Mucosa of gallbladder (tissue), 1 donor: Measurements from ENCODE around the gene PARM1. TPM values are rescaled to one million over a fixed set of nuclear protein-coding genes. Genes with fewer than 3 reads are reported as not detected.

Experiments used
- DNase-seq: peaks from one replicate; pipeline ENCODE4 v3.0.0-alpha.2; 2020; ENCODE audit warnings: low spot score
- total RNA-seq: library from RNA; stranded (reverse); gene quantifications from one replicate; pipeline ENCODE4 v1.2.1, GENCODE V29; 2021
- donor health status: DM: no; HTN: no; CAD: no.

Gene PARM1
- total RNA-seq, 1 donor from 2014 or later: 92.3 TPM

- no peak for DNase-seq
Measured at GRCh38 chr4:74942251-74942917, 9.5 kb downstream of the PARM1 start.

- no peak for DNase-seq
Measured at GRCh38 chr4:74942918-74943253, 10.0 kb downstream of the PARM1 start.

- peak; percentile 49 for DNase-seq
Measured at GRCh38 chr4:74944354-74944793, 11.5 kb downstream of the PARM1 start.

GRCh38 chr4:74946196-74946595, 13.3 kb downstream of the PARM1 start:
- DNase-seq: no peak

GRCh38 chr4:74947798-74948197, 14.9 kb downstream of the PARM1 start:
- peak; percentile 31 for DNase-seq

GRCh38 chr4:74948236-74948635, 15.3 kb downstream of the PARM1 start:
- DNase-seq: no peak

GRCh38 chr4:74950200-74950599, 17.3 kb downstream of the PARM1 start:
- DNase-seq: no peak

GRCh38 chr4:74950882-74951281, 18.0 kb downstream of the PARM1 start:
- no peak for DNase-seq

- no peak for DNase-seq
Measured at GRCh38 chr4:74953647-74954046, 20.7 kb downstream of the PARM1 start.

GRCh38 chr4:74958881-74959280, 26.0 kb downstream of the PARM1 start:
- no peak for DNase-seq

GRCh38 chr4:74961230-74961629, 28.3 kb downstream of the PARM1 start:
- no peak for DNase-seq

- no peak for DNase-seq
Measured at GRCh38 chr4:74962584-74962983, 29.7 kb downstream of the PARM1 start.

- DNase-seq: no peak
Measured at GRCh38 chr4:74964311-74964710, 31.4 kb downstream of the PARM1 start.

- DNase-seq: no peak
Measured at GRCh38 chr4:74967324-74967723, 34.4 kb downstream of the PARM1 start.

- no peak for DNase-seq
Measured at GRCh38 chr4:74968456-74969164, 35.7 kb downstream of the PARM1 start.

GRCh38 chr4:74969507-74970474, 36.9 kb downstream of the PARM1 start:
- DNase-seq: no peak

- no peak for DNase-seq
Measured at GRCh38 chr4:74970577-74970976, 37.7 kb downstream of the PARM1 start.

- DNase-seq: no peak
Measured at GRCh38 chr4:74971862-74972261, 38.9 kb downstream of the PARM1 start.

- DNase-seq: no peak
Measured at GRCh38 chr4:74975082-74975481, 42.2 kb downstream of the PARM1 start.

- no peak for DNase-seq
Measured at GRCh38 chr4:74975848-74976824, 43.2 kb downstream of the PARM1 start.
